Osteocyte (in vitro differentiated cells): Measurements from ENCODE around the gene PCCA. TPM values are rescaled to one million over a fixed set of nuclear protein-coding genes. Genes with fewer than 3 reads are reported as not detected.

Source experiments
- DNase-seq: peaks from one replicate; pipeline ENCODE4 v3.0.0; 2021; ENCODE audit warnings: mixed read lengths; ENCODE audit not compliant: unreplicated experiment; ENCODE audit errors: extremely low spot score
- H3K27ac Mint-ChIP-seq: one replicate; pipeline ENCODE4 v1.8.0; 2021; ENCODE audit warnings: mild to moderate bottlenecking, mixed read lengths; ENCODE audit not compliant: unreplicated experiment
- H3K27me3 Mint-ChIP-seq: one replicate; pipeline ENCODE4 v1.8.0; 2021; ENCODE audit warnings: mixed read lengths; ENCODE audit not compliant: unreplicated experiment
- H3K36me3 Mint-ChIP-seq: one replicate; pipeline ENCODE4 v1.8.0; 2021; ENCODE audit warnings: mixed read lengths; ENCODE audit not compliant: unreplicated experiment
- H3K4me1 Mint-ChIP-seq: one replicate; pipeline ENCODE4 v1.8.0; 2021; ENCODE audit warnings: mixed read lengths; ENCODE audit not compliant: unreplicated experiment
- H3K4me3 Mint-ChIP-seq: one replicate; pipeline ENCODE4 v1.8.0; 2021; ENCODE audit warnings: mild to moderate bottlenecking, moderate library complexity, mixed read lengths; ENCODE audit not compliant: unreplicated experiment
- H3K9me3 Mint-ChIP-seq: one replicate; pipeline ENCODE4 v1.8.0; 2021; ENCODE audit warnings: mixed read lengths; ENCODE audit not compliant: unreplicated experiment
- total RNA-seq: library from RNA; stranded (reverse); gene quantifications from 2 replicates; pipeline ENCODE4 v1.2.1, GENCODE V29; 2021
- TF ChIP-seq, protein P1 (sequence below): fragments of 200-600 bp; sonication (generic); IDR thresholded peaks from 2 replicates; pipeline ENCODE4 v1.5.0; 2021; ENCODE audit warnings: antibody characterized with exemption, mild to moderate bottlenecking, moderate library complexity

PCCA gene
- total RNA-seq, 1 donor from 2014 or later = 33.7 TPM

- Mint-ChIP-seq H3K27ac (no peak overlapping the region), H3K36me3 (no peaks in the 10 kb centered on the region), H3K4me1 (peaks cover 4% of the 10 kb centered on the region), H3K27me3 (no peaks in the 10 kb centered on the region), H3K4me3 (peak overlapping the region; percentile 54), H3K9me3 (no peaks in the 10 kb centered on the region)
- DNase-seq = peak; percentile 94
- TF ChIP-seq, protein P1, sequence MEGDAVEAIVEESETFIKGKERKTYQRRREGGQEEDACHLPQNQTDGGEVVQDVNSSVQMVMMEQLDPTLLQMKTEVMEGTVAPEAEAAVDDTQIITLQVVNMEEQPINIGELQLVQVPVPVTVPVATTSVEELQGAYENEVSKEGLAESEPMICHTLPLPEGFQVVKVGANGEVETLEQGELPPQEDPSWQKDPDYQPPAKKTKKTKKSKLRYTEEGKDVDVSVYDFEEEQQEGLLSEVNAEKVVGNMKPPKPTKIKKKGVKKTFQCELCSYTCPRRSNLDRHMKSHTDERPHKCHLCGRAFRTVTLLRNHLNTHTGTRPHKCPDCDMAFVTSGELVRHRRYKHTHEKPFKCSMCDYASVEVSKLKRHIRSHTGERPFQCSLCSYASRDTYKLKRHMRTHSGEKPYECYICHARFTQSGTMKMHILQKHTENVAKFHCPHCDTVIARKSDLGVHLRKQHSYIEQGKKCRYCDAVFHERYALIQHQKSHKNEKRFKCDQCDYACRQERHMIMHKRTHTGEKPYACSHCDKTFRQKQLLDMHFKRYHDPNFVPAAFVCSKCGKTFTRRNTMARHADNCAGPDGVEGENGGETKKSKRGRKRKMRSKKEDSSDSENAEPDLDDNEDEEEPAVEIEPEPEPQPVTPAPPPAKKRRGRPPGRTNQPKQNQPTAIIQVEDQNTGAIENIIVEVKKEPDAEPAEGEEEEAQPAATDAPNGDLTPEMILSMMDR = no peak
These were observed 304.1 kb downstream of the PCCA start for GRCh38 chr13:100392709-100393630.

DNA sequence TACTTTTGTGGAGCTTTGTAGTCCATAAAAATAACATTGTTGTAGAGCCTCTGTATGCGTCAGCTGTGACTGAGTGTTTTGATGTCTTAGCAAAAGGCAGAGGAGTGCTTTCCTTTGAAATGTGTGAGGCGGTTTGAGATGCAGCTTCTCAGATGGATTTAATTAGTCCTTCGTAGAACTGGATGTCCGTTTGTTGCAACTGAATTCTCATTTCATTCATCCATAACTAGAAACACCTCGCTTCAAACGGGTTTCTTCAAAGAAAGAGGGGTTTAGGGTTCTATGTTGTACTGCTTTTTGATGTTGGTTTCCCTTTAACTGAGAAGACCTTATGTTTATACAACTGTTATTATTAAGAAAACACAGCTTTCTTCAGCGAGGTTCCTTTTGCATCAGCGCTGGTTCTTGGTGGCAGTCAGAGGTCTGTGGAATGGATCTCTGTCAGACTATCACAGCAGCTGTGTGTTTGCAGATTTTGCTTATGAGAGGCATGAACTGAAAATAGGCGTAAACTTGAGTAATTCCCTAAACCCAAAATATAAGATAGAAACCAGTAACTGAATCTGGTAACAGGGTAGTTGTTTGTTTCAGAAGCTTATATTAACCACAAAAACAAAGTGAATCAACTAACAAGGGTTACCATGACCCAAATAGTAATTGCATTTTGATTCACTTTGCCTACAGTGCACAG, 305.3 kb downstream of the PCCA start:
- H3K27me3 Mint-ChIP-seq = no peaks in the 10 kb centered on the region
- TF ChIP-seq, protein P1 = no peak
- H3K4me3 Mint-ChIP-seq = peak overlapping the region; percentile 54
- peaks cover 4% of the 10 kb centered on the region for H3K4me1 Mint-ChIP-seq
- no peak for DNase-seq
- no peak overlapping the region for H3K27ac Mint-ChIP-seq
- no peaks in the 10 kb centered on the region for H3K36me3 Mint-ChIP-seq
- no peaks in the 10 kb centered on the region for H3K9me3 Mint-ChIP-seq

GRCh38 chr13:100395698-100396373, 306.9 kb downstream of the PCCA start:
- no peak for DNase-seq
- peaks cover 4% of the 10 kb centered on the region for H3K4me1 Mint-ChIP-seq

GRCh38 chr13:100396776-100397175, 307.9 kb downstream of the PCCA start:
- H3K9me3 Mint-ChIP-seq = no peaks in the 10 kb centered on the region
- H3K27me3 Mint-ChIP-seq = no peaks in the 10 kb centered on the region
- H3K4me1 Mint-ChIP-seq = peaks cover 7% of the 10 kb centered on the region
- TF ChIP-seq, protein P1 = no peak
- DNase-seq = no peak
- H3K4me3 Mint-ChIP-seq = no peak overlapping the region
- H3K36me3 Mint-ChIP-seq = peaks cover 3% of the 10 kb centered on the region
- H3K27ac Mint-ChIP-seq = peak overlapping the region; percentile 7

More at GRCh38 chr13:100395698-100396373, 306.9 kb downstream of the PCCA start:
- H3K36me3 Mint-ChIP-seq = peaks cover 1% of the 10 kb centered on the region
- TF ChIP-seq, protein P1 = no peak
- H3K4me3 Mint-ChIP-seq = no peak overlapping the region
- no peaks in the 10 kb centered on the region for H3K9me3 Mint-ChIP-seq
- no peaks in the 10 kb centered on the region for H3K27me3 Mint-ChIP-seq
- H3K27ac Mint-ChIP-seq = peak overlapping the region; percentile 62
